GM12878 (cell line): ENCODE results near the gene SETD4. TPM values are rescaled to one million over a fixed set of nuclear protein-coding genes. Genes with fewer than 3 reads are reported as not detected.

Experiments
- ATAC-seq: fragments of 200-7000 bp; cut with Tn5 transposase; 3 replicates; pipeline ENCODE4 v1.9.1; 2020; ENCODE audit warnings: mild to moderate bottlenecking, moderate library complexity
- BruUV-seq: library from RNA; stranded (reverse); fragments of 400-500 nt; replicated peaks from 2 replicates; lab custom pipeline; 2021; lab: Mats Ljungman, UMichigan
- CTCF ChIA-PET: fragments of 300-600 bp; sonication (Branson Sonifier 250); formaldehyde crosslinking; extraction: SDS; loops from one replicate; lab custom pipeline; 2021; ENCODE audit warnings: inconsistent platforms; lab: Yijun Ruan, JAX
- POLR2A ChIA-PET: fragments of 350-600 bp; formaldehyde crosslinking; extraction: SDS; loops from one replicate; lab custom pipeline; 2021; ENCODE audit warnings: inconsistent platforms; lab: Charles Lee
- RAD21 ChIA-PET: fragments of 300-600 bp; sonication (Branson Sonifier 250); formaldehyde crosslinking; loops from one replicate; lab custom pipeline; 2023; ENCODE audit warnings: antibody characterized with exemption; ENCODE audit not compliant: unreplicated experiment; lab: Charles Lee
- SMC1A ChIA-PET: fragments of 300-600 bp; sonication (Branson Sonifier 250); formaldehyde crosslinking; loops from one replicate; lab custom pipeline; 2023; ENCODE audit not compliant: unreplicated experiment, uncharacterized antibody; lab: Charles Lee
- DNase-seq: peaks from one replicate; pipeline ENCODE4 v3.0.0-alpha.2; 2011; ENCODE audit warnings: low read depth, low spot score
- FAIRE-seq: peaks from 3 replicates; lab custom pipeline; 2011; peaks lifted over from hg19 to GRCh38; lab: Jason Lieb, UNC
- H2AFZ ChIP-seq: 2 replicates; pipeline ENCODE4 v1.6.0; 2011; ENCODE audit warnings: low read depth, low read length, control low read depth; ENCODE audit not compliant: control insufficient read depth
- H3K27ac ChIP-seq: 2 replicates; pipeline ENCODE4 v1.5.1; 2011; ENCODE audit warnings: control low read depth; ENCODE audit not compliant: control insufficient read depth, insufficient read depth
- H3K27me3 ChIP-seq, 2 experiments: replicated peaks in 1 of 2; 2 replicates each; pipeline versions ENCODE4 v1.6.0 to v1.6.1; 2011; ENCODE audit warnings: low read length in 1 of 2; ENCODE audit not compliant: control insufficient read depth in 2 of 2, insufficient read depth in 2 of 2
- H3K36me3 ChIP-seq, 2 experiments: 2 replicates each; pipeline ENCODE4 v1.5.1; 2011; ENCODE audit warnings: low read length in 1 of 2; ENCODE audit not compliant: control insufficient read depth in 2 of 2, insufficient read depth in 2 of 2
- H3K4me1 ChIP-seq: 2 replicates; pipeline ENCODE4 v1.6.1; 2011; ENCODE audit warnings: mild to moderate bottlenecking, low read length, moderate library complexity, mixed read lengths; ENCODE audit not compliant: control insufficient read depth, insufficient read depth
- H3K4me2 ChIP-seq: 2 replicates; pipeline ENCODE4 v1.6.0; 2011; ENCODE audit warnings: control low read depth; ENCODE audit not compliant: control insufficient read depth, insufficient read depth
- H3K4me3 ChIP-seq: fragments of 200-600 bp; sonication (generic); 2 replicates; pipeline ENCODE4 v1.5.1; 2016
- H3K79me2 ChIP-seq: 2 replicates; pipeline ENCODE4 v1.6.0; 2011; ENCODE audit warnings: low read length; ENCODE audit not compliant: control insufficient read depth, insufficient read depth
- H3K9ac ChIP-seq: 2 replicates; pipeline ENCODE4 v1.8.0; 2011; ENCODE audit warnings: low read length, control low read depth, mixed read lengths; ENCODE audit not compliant: control insufficient read depth, insufficient read depth
- H3K9me3 ChIP-seq: replicated peaks from 3 replicates; pipeline ENCODE4 v1.5.1; 2011; ENCODE audit warnings: mild to moderate bottlenecking, low read length; ENCODE audit not compliant: control insufficient read depth, insufficient read depth
- H4K20me1 ChIP-seq: 2 replicates; pipeline ENCODE4 v1.6.0; 2011; ENCODE audit not compliant: control insufficient read depth, insufficient read depth
- BRCA1 ChIP-seq: IDR thresholded peaks from 2 replicates; pipeline ENCODE4 v1.6.1; 2011; ENCODE audit warnings: low read depth, low read length, improper control_type of control experiment
- CBFB ChIP-seq: IDR thresholded peaks from 2 replicates; pipeline ENCODE4 v1.6.1; 2016; ENCODE audit warnings: antibody characterized with exemption, low read depth
- EED ChIP-seq: sonication (generic); IDR thresholded peaks from 2 replicates; pipeline ENCODE4 v1.6.1; 2016; ENCODE audit warnings: antibody characterized with exemption, low read depth
- FOXK2 ChIP-seq: fragments of 450-650 bp; IDR thresholded peaks from 2 replicates; pipeline ENCODE4 v1.6.1; 2017; ENCODE audit warnings: mild to moderate bottlenecking, moderate library complexity
- HDAC6 ChIP-seq: fragments of 200-600 bp; sonication (generic); IDR thresholded peaks from one replicate; pipeline ENCODE4 v1.8.0; 2017; ENCODE audit warnings: antibody characterized with exemption; ENCODE audit not compliant: unreplicated experiment
- HDGF ChIP-seq: fragments of 450-650 bp; IDR thresholded peaks from 2 replicates; pipeline ENCODE4 v1.6.1; 2016; ENCODE audit warnings: antibody characterized with exemption
- KAT2A ChIP-seq: conservative IDR thresholded peaks from 2 replicates; pipeline ENCODE4 v1.6.1; 2011; ENCODE audit warnings: low read depth, low read length; ENCODE audit not compliant: control insufficient read depth
- PAX5 ChIP-seq: IDR thresholded peaks from 2 replicates; pipeline ENCODE4 v1.6.1; 2011; ENCODE audit warnings: low read depth, low read length, borderline replicate concordance
- POLR2AphosphoS5 ChIP-seq: IDR thresholded peaks from 2 replicates; pipeline ENCODE4 v1.6.1; 2011; ENCODE audit warnings: mild to moderate bottlenecking, low read length, inconsistent platforms
- RAD21 ChIP-seq: IDR thresholded peaks from 2 replicates; pipeline ENCODE4 v1.6.1; 2011; ENCODE audit warnings: mild to moderate bottlenecking, low read depth, low read length, moderate library complexity; ENCODE audit not compliant: insufficient read depth
- RB1 ChIP-seq: fragments of 450-650 bp; formaldehyde crosslinking; IDR thresholded peaks from 2 replicates; pipeline ENCODE4 v1.6.1; 2017; ENCODE audit warnings: mild to moderate bottlenecking, borderline replicate concordance
- TAF1 ChIP-seq: IDR thresholded peaks from 2 replicates; pipeline ENCODE4 v1.6.1; 2011; ENCODE audit warnings: mild to moderate bottlenecking, low read depth, low read length, borderline replicate concordance
- TARDBP ChIP-seq: IDR thresholded peaks from 2 replicates; pipeline ENCODE4 v1.6.1; 2016; ENCODE audit warnings: borderline replicate concordance
- ZBED1 ChIP-seq: IDR thresholded peaks from 2 replicates; pipeline ENCODE4 v1.6.1; 2016; ENCODE audit warnings: borderline replicate concordance
- ZNF24 ChIP-seq: fragments of 450-650 bp; IDR thresholded peaks from 2 replicates; pipeline ENCODE4 v1.6.1; 2017; ENCODE audit warnings: antibody characterized with exemption, mild to moderate bottlenecking
- WGBS: methylation state at CpG from one replicate; pipeline ENCODE4 v1.1.6; 2016; ENCODE audit warnings: low lambda C conversion rate; ENCODE audit not compliant: insufficient replicate concordance, insufficient coverage; ENCODE audit errors: missing lambda C conversion rate; 5-methylcytosine and 5-hydroxymethylcytosine counted together
- in situ Hi-C: fragments of 300-500 bp; cut with MboI; formaldehyde crosslinking; loops from 9 replicates; pipeline ENCODE4 v1.14.3; 2018; ENCODE audit warnings: mixed read lengths
- intact Hi-C: fragments of 100-400 bp; cut with micrococcal nuclease; formaldehyde crosslinking; loops from one replicate; pipeline ENCODE4 v1.14.2; 2022; ENCODE audit not compliant: unreplicated experiment
- polyA plus RNA-seq, 11 experiments: library from polyadenylated mRNA; depleted of rRNA in 4 of 11; unstranded in 6 of 11; stranded (reverse) in 5 of 11; fragments of >200 nt; fragmentation: Nextera tagmentation in 4 of 11; fragmentation: Illumina TruSeq in 1 of 11; extraction: Ambion mirVana in 4 of 11; extraction: Trizol in 1 of 11; gene quantifications; 1 replicate in 1 of 11; 2 replicates in 10 of 11; pipeline versions ENCODE4 v1.2.1 to v1.2.3, GENCODE V29; 2011 to 2016; ENCODE audit warnings: inconsistent platforms in 2 of 11, missing spikeins in 2 of 11, low read depth in 1 of 11
- total RNA-seq, 4 experiments: library from RNA; depleted of rRNA in 3 of 4; stranded (reverse); fragments of >200 nt in 3 of 4; fragmentation: Illumina TruSeq in 1 of 4; extraction: Trizol in 1 of 4; gene quantifications; 2 replicates each; pipeline versions ENCODE4 v1.2.1 to v1.2.3, GENCODE V29; 2013 to 2021
- TF ChIP-seq, protein P1 (sequence below): fragments of 450-650 bp; IDR thresholded peaks from 2 replicates; pipeline ENCODE4 v1.6.1; 2018; ENCODE audit warnings: mild to moderate bottlenecking, low read depth, moderate library complexity; ENCODE audit not compliant: partially characterized antibody

The SETD4 gene
- total and polyA plus RNA-seq, 10 of the 15 experiments (the other 5 are each of a cell fraction or from before 2014, with no cell fraction given) = 10.3 to 37.0 (median 18.6) TPM

DNA sequence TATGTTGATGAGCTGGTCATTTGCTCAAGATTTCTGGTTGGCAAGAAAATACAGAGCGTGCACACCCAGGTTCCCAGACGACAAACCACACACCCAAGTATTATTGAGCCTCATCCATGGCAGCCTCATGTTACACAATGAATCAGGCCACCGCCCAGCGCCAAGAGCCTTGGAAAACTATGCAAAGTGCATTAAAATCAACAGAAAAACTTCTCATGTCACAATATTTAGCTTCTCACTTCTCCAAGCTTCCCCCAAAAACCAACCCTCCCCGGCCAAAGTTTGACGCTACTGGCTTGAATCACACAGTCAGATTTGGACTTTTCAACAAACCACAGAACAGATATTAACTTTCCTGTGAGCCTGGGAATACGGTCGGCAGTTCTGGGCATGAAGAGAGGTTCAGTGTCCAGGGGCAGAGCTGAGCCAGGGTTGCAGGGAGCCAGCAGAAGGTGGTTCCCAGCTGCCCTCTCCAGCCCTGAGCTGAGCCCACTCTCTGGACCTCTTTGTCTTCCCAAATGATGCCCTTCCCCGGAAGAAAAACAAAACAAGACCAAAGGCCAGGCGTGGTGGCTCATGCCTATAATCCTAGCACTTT, 71.1 kb downstream of the SETD4 start:
- Histone ChIP-seq H3K79me2 (no peaks in the 10 kb centered on the region), H3K27ac (no peak overlapping the region), H4K20me1 (no peaks in the 10 kb centered on the region), H3K9ac (no peak overlapping the region), H3K4me3 (no peak overlapping the region), H3K27me3 (no peaks in the 10 kb centered on the region), H3K4me2 (no peak overlapping the region), H2AFZ (no peak overlapping the region), H3K9me3 (no peaks in the 10 kb centered on the region; the same call in 2 of the 3 replicates), H3K36me3 (no peaks in the 10 kb centered on the region), H3K4me1 (no peaks in the 10 kb centered on the region)
- ATAC-seq (no peak), DNase-seq (no peak), FAIRE-seq (no peak)
- POLR2A ChIA-PET = no interaction called here
- BruUV-seq = no TSS peak
- RAD21 ChIA-PET = no interaction called here
- SMC1A ChIA-PET = interaction anchor here (0.6 to 1.0 kb wide), 3 partner anchors 8 to 222 kb away, joined by 3 read pairs; no protein-coding TSS in a partner anchor
- in situ Hi-C loops (no loop called here), intact Hi-C loops (no loop called here)
- no peak for TF ChIP-seq TARDBP
- TF ChIP-seq, protein P1, sequence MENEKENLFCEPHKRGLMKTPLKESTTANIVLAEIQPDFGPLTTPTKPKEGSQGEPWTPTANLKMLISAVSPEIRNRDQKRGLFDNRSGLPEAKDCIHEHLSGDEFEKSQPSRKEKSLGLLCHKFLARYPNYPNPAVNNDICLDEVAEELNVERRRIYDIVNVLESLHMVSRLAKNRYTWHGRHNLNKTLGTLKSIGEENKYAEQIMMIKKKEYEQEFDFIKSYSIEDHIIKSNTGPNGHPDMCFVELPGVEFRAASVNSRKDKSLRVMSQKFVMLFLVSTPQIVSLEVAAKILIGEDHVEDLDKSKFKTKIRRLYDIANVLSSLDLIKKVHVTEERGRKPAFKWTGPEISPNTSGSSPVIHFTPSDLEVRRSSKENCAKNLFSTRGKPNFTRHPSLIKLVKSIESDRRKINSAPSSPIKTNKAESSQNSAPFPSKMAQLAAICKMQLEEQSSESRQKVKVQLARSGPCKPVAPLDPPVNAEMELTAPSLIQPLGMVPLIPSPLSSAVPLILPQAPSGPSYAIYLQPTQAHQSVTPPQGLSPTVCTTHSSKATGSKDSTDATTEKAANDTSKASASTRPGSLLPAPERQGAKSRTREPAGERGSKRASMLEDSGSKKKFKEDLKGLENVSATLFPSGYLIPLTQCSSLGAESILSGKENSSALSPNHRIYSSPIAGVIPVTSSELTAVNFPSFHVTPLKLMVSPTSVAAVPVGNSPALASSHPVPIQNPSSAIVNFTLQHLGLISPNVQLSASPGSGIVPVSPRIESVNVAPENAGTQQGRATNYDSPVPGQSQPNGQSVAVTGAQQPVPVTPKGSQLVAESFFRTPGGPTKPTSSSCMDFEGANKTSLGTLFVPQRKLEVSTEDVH = no peak
- TF ChIP-seq RB1 = no peak
- no peak for TF ChIP-seq RAD21
- TF ChIP-seq TAF1 = no peak
- no peak for TF ChIP-seq KAT2A
- no peak for TF ChIP-seq ZBED1
- no peak for TF ChIP-seq POLR2AphosphoS5
- no peak for TF ChIP-seq HDAC6
- TF ChIP-seq CBFB = no peak
- no peak for TF ChIP-seq EED
- no peak for TF ChIP-seq FOXK2
- TF ChIP-seq HDGF = no peak
- TF ChIP-seq PAX5 = no peak
- TF ChIP-seq BRCA1 = no peak
- no peak for TF ChIP-seq ZNF24
- CTCF ChIA-PET = interaction anchor here (0.6 to 1.3 kb wide), 2 partner anchors 10 to 35 kb away, joined by 3 to 4 read pairs; no protein-coding TSS in a partner anchor
- 51% methylated on average over 10 of the region's 10 CpGs for WGBS
